Kidney (tissue), 14 donors: ENCODE data around the gene MOGAT3. TPM values are rescaled to one million over a fixed set of nuclear protein-coding genes. Genes with fewer than 3 reads are reported as not detected.
"Not testable (repeated sequence)": the region's sequence is repeated elsewhere in the genome, so short reads cannot be mapped to it uniquely, and the experiment has no call there.

ENCODE experiments used
- DNase-seq, 5 donors: peaks; one replicate each; pipeline ENCODE4 v3.0.0-alpha.2; 2013 to 2020
- FAIRE-seq: peaks from 2 replicates; lab custom pipeline; 2012; peaks lifted over from hg19 to GRCh38; lab: Jason Lieb, UNC
- H3K27ac ChIP-seq, 2 donors: one replicate each; pipeline ENCODE4 v1.7.0; 2013; ENCODE audit warnings: low read depth in 2 of 2, low read length in 2 of 2, inconsistent platforms in 1 of 2
- H3K27me3 ChIP-seq: one replicate; pipeline ENCODE4 v1.7.1; 2013; ENCODE audit warnings: low read length, inconsistent platforms; ENCODE audit not compliant: control insufficient read depth, insufficient read depth
- H3K36me3 ChIP-seq, 3 donors: one replicate each; pipeline versions ENCODE4 v1.7.0 to v1.7.1; 2013; ENCODE audit warnings: low read length in 3 of 3, control low read depth in 1 of 3, inconsistent platforms in 1 of 3; ENCODE audit not compliant: insufficient read depth in 3 of 3, control insufficient read depth in 2 of 3
- H3K4me1 ChIP-seq, 3 donors: one replicate each; pipeline versions ENCODE4 v1.7.0 to v1.7.1; 2013; ENCODE audit warnings: low read length in 3 of 3, inconsistent platforms in 1 of 3, low read depth in 1 of 3; ENCODE audit not compliant: control insufficient read depth in 2 of 3, insufficient read depth in 2 of 3
- H3K4me3 ChIP-seq, 3 donors: one replicate each; pipeline versions ENCODE4 v1.7.0 to v1.8.1; 2013; ENCODE audit warnings: low read length in 3 of 3, control low read depth in 1 of 3, inconsistent platforms in 1 of 3
- H3K9ac ChIP-seq, 3 donors: one replicate each; pipeline versions ENCODE4 v1.7.0 to v1.7.1; 2013; ENCODE audit warnings: low read length in 3 of 3, control low read depth in 1 of 3, inconsistent platforms in 1 of 3
- H3K9me3 ChIP-seq, 3 donors: one replicate each; pipeline versions ENCODE4 v1.7.0 to v1.7.1; 2013; ENCODE audit warnings: low read length in 3 of 3, control low read depth in 1 of 3, inconsistent platforms in 1 of 3; ENCODE audit not compliant: control insufficient read depth in 2 of 3, insufficient read depth in 1 of 3
- CTCF ChIP-seq: IDR thresholded peaks from 3 replicates; pipeline ENCODE4 v1.5.1; 2012; ENCODE audit warnings: mild to moderate bottlenecking, moderate library complexity, borderline replicate concordance; ENCODE audit not compliant: insufficient read depth; ENCODE audit errors: extremely low read depth
- intact Hi-C: fragments of 100-400 bp; cut with DNase I; formaldehyde crosslinking; loops from one replicate; pipeline ENCODE4 v1.11.1; 2022
- polyA plus RNA-seq: library from polyadenylated mRNA; stranded (reverse); fragments of 350-450 nt; fragmentation: Illumina TruSeq; extraction: RNeasy Lipid Tissue Mini Kit (QIAGEN cat#74804); gene quantifications from one replicate; pipeline ENCODE4 v1.2.3, GENCODE V29; 2014; ENCODE audit warnings: low read depth, low replicate concordance; ENCODE audit not compliant: insufficient read depth
- total RNA-seq: library from RNA; stranded (reverse); fragmentation: NEBNext Ultra II Directional; extraction: Animal tissue kit (Norgen Biotek cat#: 25700); gene quantifications from one replicate; pipeline ENCODE4 v1.2.1, GENCODE V29; 2021
- donor health status: control.
- donor health status: control.
- donor health status: control.
- donor health status: control.
- donor health status: control.
- donor health status: DM: yes; HTN: yes; CAD: no.
- donor health status: Normal renal cell carcinoma (clear cell type).

Gene MOGAT3
- total and polyA plus RNA-seq, 2 donors from 2014 or later, result 0.25 to 0.37 TPM

- no peak for TF ChIP-seq CTCF
- Histone ChIP-seq H3K27me3 (peaks cover 5% of the 10 kb centered on the region), H3K9me3 (no peaks in the 10 kb centered on the region), H3K4me1 (peaks cover 0 to 2% (median 0%) of the 10 kb centered on the region in 3 donors), H3K4me3 (no peak overlapping the region), H3K27ac (no peak overlapping the region), H3K9ac (no peak overlapping the region), H3K36me3 (peaks cover 0 to 5% (median 0%) of the 10 kb centered on the region in 3 donors)
- no peak for DNase-seq
- intact Hi-C loops, result no loop called here
- no peak for FAIRE-seq
Measured at GRCh38 chr7:101205901-101206664, 5.2 kb upstream of the MOGAT3 start.

GRCh38 chr7:101203740-101204738, 3.2 kb upstream of the MOGAT3 start:
- H3K4me3 ChIP-seq, DNase-seq, H3K27me3 ChIP-seq, H3K4me1 ChIP-seq, H3K36me3 ChIP-seq, H3K9me3 ChIP-seq, H3K27ac ChIP-seq, H3K9ac ChIP-seq, intact Hi-C loops, FAIRE-seq: not testable (repeated sequence)

GRCh38 chr7:101202603-101202918, 1.7 kb upstream of the MOGAT3 start:
- no peak for DNase-seq
- no peak for TF ChIP-seq CTCF
- Histone ChIP-seq H3K4me3 (no peak overlapping the region), H3K9ac (no peak overlapping the region), H3K27me3 (peaks cover 5% of the 10 kb centered on the region), H3K27ac (no peak overlapping the region), H3K36me3 (no peaks in the 10 kb centered on the region), H3K4me1 (peaks cover 0 to 2% (median 0%) of the 10 kb centered on the region in 3 donors), H3K9me3 (no peaks in the 10 kb centered on the region)
- intact Hi-C loops, result no loop called here
- FAIRE-seq, result no peak
